Ishikawa (cell line): ENCODE results near the gene SRBD1.

Source experiments
- CREB1 ChIP-seq: IDR thresholded peaks from 2 replicates; pipeline ENCODE4 v1.6.1; 2012; ENCODE audit warnings: low read depth
- EP300 ChIP-seq: IDR thresholded peaks from 2 replicates; pipeline ENCODE4 v1.6.1; 2012; ENCODE audit warnings: borderline replicate concordance
- FOXM1 ChIP-seq: IDR thresholded peaks from 2 replicates; pipeline ENCODE4 v1.6.1; 2012; ENCODE audit warnings: low read depth, borderline replicate concordance
- RAD21 ChIP-seq: IDR thresholded peaks from 2 replicates; pipeline ENCODE4 v1.6.1; 2012; ENCODE audit warnings: low read depth
- ZBTB7A ChIP-seq: IDR thresholded peaks from 2 replicates; pipeline ENCODE4 v1.6.1; 2012; ENCODE audit warnings: low read depth
- TF ChIP-seq, protein P1 (sequence below): IDR thresholded peaks from 2 replicates; pipeline ENCODE4 v1.6.1; 2012; ENCODE audit warnings: low read depth, mild to moderate bottlenecking

DNA sequence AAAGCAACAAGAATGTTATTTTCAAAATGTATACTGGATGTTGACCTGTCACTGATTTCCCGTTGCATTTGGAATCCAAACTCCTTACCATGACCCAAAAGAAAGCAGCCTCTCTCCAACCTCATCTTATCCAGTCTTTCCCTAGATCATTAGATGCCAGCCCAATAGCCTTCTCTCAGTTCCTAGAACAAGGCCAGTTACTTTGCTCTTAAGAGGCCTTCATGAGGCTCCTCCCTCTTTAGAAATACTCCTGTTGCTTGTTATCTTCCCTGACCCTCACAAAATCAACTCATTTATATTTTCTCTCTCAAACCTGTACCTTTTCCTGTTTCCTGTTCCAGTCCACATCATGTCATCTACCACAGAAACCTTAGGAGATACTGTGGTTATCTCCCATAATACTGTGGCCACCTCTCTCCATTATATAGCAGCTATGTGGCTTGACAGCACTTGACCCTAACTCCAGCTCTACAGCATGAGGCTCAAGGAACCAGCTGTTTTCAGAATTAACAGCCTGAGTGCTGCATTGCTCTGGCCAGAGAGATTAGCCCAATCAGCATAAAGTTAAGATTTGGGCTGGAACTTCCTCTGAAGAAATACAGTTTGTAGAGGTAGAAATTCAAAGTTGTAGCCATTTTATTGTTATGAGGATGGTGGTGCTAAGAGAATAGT lies 22.8 kb downstream of the SRBD1 start:
- TF ChIP-seq, protein P1, sequence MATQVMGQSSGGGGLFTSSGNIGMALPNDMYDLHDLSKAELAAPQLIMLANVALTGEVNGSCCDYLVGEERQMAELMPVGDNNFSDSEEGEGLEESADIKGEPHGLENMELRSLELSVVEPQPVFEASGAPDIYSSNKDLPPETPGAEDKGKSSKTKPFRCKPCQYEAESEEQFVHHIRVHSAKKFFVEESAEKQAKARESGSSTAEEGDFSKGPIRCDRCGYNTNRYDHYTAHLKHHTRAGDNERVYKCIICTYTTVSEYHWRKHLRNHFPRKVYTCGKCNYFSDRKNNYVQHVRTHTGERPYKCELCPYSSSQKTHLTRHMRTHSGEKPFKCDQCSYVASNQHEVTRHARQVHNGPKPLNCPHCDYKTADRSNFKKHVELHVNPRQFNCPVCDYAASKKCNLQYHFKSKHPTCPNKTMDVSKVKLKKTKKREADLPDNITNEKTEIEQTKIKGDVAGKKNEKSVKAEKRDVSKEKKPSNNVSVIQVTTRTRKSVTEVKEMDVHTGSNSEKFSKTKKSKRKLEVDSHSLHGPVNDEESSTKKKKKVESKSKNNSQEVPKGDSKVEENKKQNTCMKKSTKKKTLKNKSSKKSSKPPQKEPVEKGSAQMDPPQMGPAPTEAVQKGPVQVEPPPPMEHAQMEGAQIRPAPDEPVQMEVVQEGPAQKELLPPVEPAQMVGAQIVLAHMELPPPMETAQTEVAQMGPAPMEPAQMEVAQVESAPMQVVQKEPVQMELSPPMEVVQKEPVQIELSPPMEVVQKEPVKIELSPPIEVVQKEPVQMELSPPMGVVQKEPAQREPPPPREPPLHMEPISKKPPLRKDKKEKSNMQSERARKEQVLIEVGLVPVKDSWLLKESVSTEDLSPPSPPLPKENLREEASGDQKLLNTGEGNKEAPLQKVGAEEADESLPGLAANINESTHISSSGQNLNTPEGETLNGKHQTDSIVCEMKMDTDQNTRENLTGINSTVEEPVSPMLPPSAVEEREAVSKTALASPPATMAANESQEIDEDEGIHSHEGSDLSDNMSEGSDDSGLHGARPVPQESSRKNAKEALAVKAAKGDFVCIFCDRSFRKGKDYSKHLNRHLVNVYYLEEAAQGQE, result no peak
- TF ChIP-seq FOXM1, result no peak
- no peak for TF ChIP-seq EP300
- TF ChIP-seq RAD21, result no peak
- no peak for TF ChIP-seq ZBTB7A
- TF ChIP-seq CREB1, result no peak
